ENCODE measurements around the gene NISCH.

The NISCH gene

GRCh38 chr3:52430416-52430810 is 25.0 kb upstream of the NISCH start:
- TF ChIP-seq PATZ1 (CRISPR knock-in tag; IDR thresholded peaks at IDR 0.05; ENCODE audit: borderline replicate concordance) (no peak), ZC3H10 (CRISPR knock-in tag; IDR thresholded peaks at IDR 0.05) (no peak), TCF4 (CRISPR knock-in tag; IDR thresholded peaks at IDR 0.05; ENCODE audit: borderline replicate concordance) (no peak), ZNF565 (CRISPR knock-in tag; conservative IDR thresholded peaks at IDR 0.05; ENCODE audit: low read depth) (no peak), SNAI2 (CRISPR knock-in tag; IDR thresholded peaks at IDR 0.05) (no peak)
- no peak for ATAC-seq

GRCh38 chr3:52431459-52432223 is 23.8 kb upstream of the NISCH start:
- no peak for ATAC-seq
- no peak for TF ChIP-seq ZNF8 (CRISPR knock-in tag; IDR thresholded peaks at IDR 0.05)
- TF ChIP-seq ARNTL (CRISPR knock-in tag; IDR thresholded peaks at IDR 0.05; ENCODE audit: borderline replicate concordance, low read depth) = no peak
- TF ChIP-seq TOX (CRISPR knock-in tag; IDR thresholded peaks at IDR 0.05; ENCODE audit: borderline replicate concordance) = no peak
- TF ChIP-seq GLIS3 (CRISPR knock-in tag; IDR thresholded peaks at IDR 0.05) = no peak
- TF ChIP-seq ESRRG (CRISPR knock-in tag; IDR thresholded peaks at IDR 0.05) = no peak
- TF ChIP-seq ZNF70 (CRISPR knock-in tag; IDR thresholded peaks at IDR 0.05) = no peak
- no peak for TF ChIP-seq CSRNP3 (CRISPR knock-in tag; IDR thresholded peaks at IDR 0.05)
- no peak for TF ChIP-seq CREB5 (CRISPR knock-in tag; IDR thresholded peaks at IDR 0.05; ENCODE audit: low read depth)
- no peak for TF ChIP-seq ZFP3 (CRISPR knock-in tag; IDR thresholded peaks at IDR 0.05)
- no peak for TF ChIP-seq OSR1 (CRISPR knock-in tag; IDR thresholded peaks at IDR 0.05)

- no peak for ATAC-seq
- TF ChIP-seq ZNF565 (CRISPR knock-in tag; conservative IDR thresholded peaks at IDR 0.05; ENCODE audit: low read depth) (no peak), CREB5 (CRISPR knock-in tag; IDR thresholded peaks at IDR 0.05; ENCODE audit: low read depth) (no peak), CSDC2 (CRISPR knock-in tag; IDR thresholded peaks at IDR 0.05) (no peak), TCF4 (CRISPR knock-in tag; IDR thresholded peaks at IDR 0.05; ENCODE audit: borderline replicate concordance) (no peak), BACH2 (CRISPR knock-in tag; IDR thresholded peaks at IDR 0.05; ENCODE audit: borderline replicate concordance) (no peak), PPARA (CRISPR knock-in tag; IDR thresholded peaks at IDR 0.05; ENCODE audit: borderline replicate concordance) (no peak), ZC3H10 (CRISPR knock-in tag; IDR thresholded peaks at IDR 0.05) (no peak), PATZ1 (CRISPR knock-in tag; IDR thresholded peaks at IDR 0.05; ENCODE audit: borderline replicate concordance) (no peak), CSRNP3 (CRISPR knock-in tag; IDR thresholded peaks at IDR 0.05) (no peak), GLIS3 (CRISPR knock-in tag; IDR thresholded peaks at IDR 0.05) (no peak), TOX (CRISPR knock-in tag; IDR thresholded peaks at IDR 0.05; ENCODE audit: borderline replicate concordance) (no peak), ZNF70 (CRISPR knock-in tag; IDR thresholded peaks at IDR 0.05) (no peak), ESRRG (CRISPR knock-in tag; IDR thresholded peaks at IDR 0.05) (no peak), OSR1 (CRISPR knock-in tag; IDR thresholded peaks at IDR 0.05) (no peak), ISL1 (CRISPR knock-in tag; IDR thresholded peaks at IDR 0.05) (no peak), TSHZ2 (CRISPR knock-in tag; IDR thresholded peaks at IDR 0.05) (no peak), SNAI2 (CRISPR knock-in tag; IDR thresholded peaks at IDR 0.05) (no peak), ARNTL (CRISPR knock-in tag; IDR thresholded peaks at IDR 0.05; ENCODE audit: borderline replicate concordance, low read depth) (no peak), ZNF8 (CRISPR knock-in tag; IDR thresholded peaks at IDR 0.05) (no peak), POU6F1 (CRISPR knock-in tag; IDR thresholded peaks at IDR 0.05; ENCODE audit: borderline replicate concordance, low read depth) (no peak)
These were observed 23.2 kb upstream of the NISCH start for GRCh38 chr3:52432225-52432624.

All from SK-N-SH treated with all-trans-retinoic acid at 6 μM for 48 hours (cell line).